HG03520 (cell line): ENCODE measurements around the gene EIF5.

Experiments
- ATAC-seq: cut with Tn5 transposase; IDR thresholded peaks from one replicate; pipeline ENCODE4 v1.9.1; 2021; ENCODE audit warnings: mild to moderate bottlenecking, moderate library complexity; ENCODE audit not compliant: unreplicated experiment

The EIF5 gene

GRCh38 chr14:103391048-103391447, 57.0 kb downstream of the EIF5 start:
- no peak for ATAC-seq

DNA sequence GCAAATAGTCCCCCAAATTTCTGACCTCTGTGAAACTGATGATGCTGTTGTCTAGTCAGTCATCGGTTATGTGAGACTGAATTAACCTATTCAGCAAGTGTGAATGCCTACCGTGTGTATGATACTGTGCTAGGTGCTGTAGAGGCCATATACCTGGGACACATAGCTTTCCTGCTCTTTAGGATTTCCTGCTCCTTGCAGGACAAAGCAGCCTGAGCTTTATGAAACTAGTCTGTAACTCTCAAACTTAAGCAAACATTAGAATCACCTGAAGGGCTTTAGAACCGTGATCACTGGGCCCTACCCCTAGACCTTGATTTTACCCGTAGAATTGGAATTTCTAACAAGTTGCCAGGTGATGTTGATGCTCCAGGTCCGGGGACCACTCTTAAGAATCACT, 58.1 kb downstream of the EIF5 start:
- ATAC-seq: no peak

GRCh38 chr14:103392572-103392971, 58.5 kb downstream of the EIF5 start:
- ATAC-seq: no peak

GRCh38 chr14:103393070-103393469, 59.0 kb downstream of the EIF5 start:
- no peak for ATAC-seq

DNA sequence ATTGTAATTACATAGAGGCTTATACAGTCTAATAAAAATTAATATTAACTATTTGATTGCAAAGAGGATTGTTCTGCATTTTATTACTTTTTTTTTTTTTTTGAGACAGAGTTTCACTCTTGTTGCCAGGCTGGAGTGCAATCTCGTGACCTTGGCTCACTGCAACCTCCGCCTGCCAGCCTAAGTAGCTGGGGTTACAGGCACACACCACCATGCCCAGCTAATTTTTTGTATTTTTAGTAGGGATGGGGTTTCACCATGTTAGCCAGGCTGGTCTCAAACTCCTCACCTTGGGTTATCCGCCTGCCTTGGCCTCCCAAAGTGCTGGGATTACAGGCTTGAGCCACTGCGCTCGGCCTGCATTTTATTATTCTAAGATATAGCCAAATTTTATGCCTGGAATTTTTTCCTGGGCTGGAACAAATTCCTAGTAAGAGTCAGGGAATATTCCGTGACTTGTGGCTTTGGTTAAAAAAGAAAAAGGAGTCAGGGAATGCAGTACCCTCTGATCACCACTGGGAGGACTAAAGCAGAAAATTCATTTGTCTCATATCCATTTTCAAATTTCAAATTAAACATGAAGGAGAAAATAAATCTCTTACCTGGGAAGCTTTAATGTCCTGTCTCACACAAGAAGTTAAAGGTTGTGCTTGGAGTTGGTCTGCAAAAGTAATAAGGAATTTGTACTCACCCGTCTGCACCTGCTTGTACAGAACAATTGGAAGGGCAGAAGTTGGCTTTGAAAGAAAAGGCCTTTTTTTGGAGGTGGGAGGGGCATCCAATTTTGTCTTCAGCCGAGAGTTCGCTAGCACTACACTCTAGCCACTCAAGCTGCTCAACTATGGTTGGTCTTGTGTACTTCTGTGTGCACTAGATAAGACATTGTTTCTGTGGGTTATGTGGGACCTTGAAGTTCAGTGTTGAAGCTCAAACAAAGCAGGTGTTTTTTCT, 59.9 kb downstream of the EIF5 start:
- ATAC-seq: no peak
